ENCODE data around the gene TSPAN18.

- TF ChIP-seq CTCF (IDR thresholded peaks at IDR 0.05) (no peak), POLR2A (IDR thresholded peaks at IDR 0.05) (no peak), EP300 (IDR thresholded peaks at IDR 0.05) (no peak)
Measured at GRCh38 chr11:44782478-44782877, 55.7 kb downstream of the TSPAN18 start.
